HepG2 (cell line): ENCODE results near the gene MB. TPM values are rescaled to one million over a fixed set of nuclear protein-coding genes. Genes with fewer than 3 reads are reported as not detected.

Experiments used
- ATAC-seq: fragments of 200-7000 bp; cut with Tn5 transposase; 3 replicates; pipeline ENCODE4 v1.9.1; 2020; ENCODE audit warnings: mild to moderate bottlenecking, moderate library complexity
- BruUV-seq: library from RNA; stranded (reverse); fragments of 400-500 nt; replicated peaks from 2 replicates; lab custom pipeline; 2021; lab: Mats Ljungman, UMichigan
- CTCF ChIA-PET: fragments of 300-600 bp; formaldehyde crosslinking; extraction: SDS; loops from one replicate; lab custom pipeline; 2021; ENCODE audit warnings: low total read pairs, inconsistent platforms, low intra/inter-chr PET ratio; lab: Yijun Ruan, JAX
- POLR2A ChIA-PET: fragments of 350-600 bp; sonication (Branson Sonifier 250); formaldehyde crosslinking; loops from one replicate; lab custom pipeline; 2020; ENCODE audit warnings: antibody characterized with exemption, inconsistent platforms; lab: Yijun Ruan, JAX
- DNase-seq: peaks from one replicate; pipeline ENCODE4 v3.0.0-alpha.2; 2015; ENCODE audit warnings: low spot score
- FAIRE-seq: peaks from 3 replicates; lab custom pipeline; 2011; peaks lifted over from hg19 to GRCh38; lab: Jason Lieb, UNC
- H2AFZ ChIP-seq: one replicate; pipeline ENCODE4 v1.6.1; 2011; ENCODE audit warnings: low read length, inconsistent platforms
- H3K27ac ChIP-seq: fragments of 300-600 bp; 3 replicates; pipeline ENCODE4 v1.8.0; 2011; ENCODE audit warnings: mixed run types, mild to moderate bottlenecking, mixed read lengths, low read length, inconsistent platforms; ENCODE audit not compliant: insufficient read depth; ENCODE audit errors: extremely low read length
- H3K27me3 ChIP-seq, 2 experiments: fragments of 200-600 bp in 1 of 2; 2 replicates in 1 of 2; 3 replicates in 1 of 2; pipeline versions ENCODE4 v1.6.0 to v1.8.0; 2011; ENCODE audit warnings: low read length in 2 of 2, mild to moderate bottlenecking in 2 of 2, moderate library complexity in 2 of 2, inconsistent platforms in 1 of 2; ENCODE audit not compliant: insufficient read depth in 2 of 2, control insufficient read depth in 1 of 2
- H3K36me3 ChIP-seq, 2 experiments: fragments of 200-600 bp in 1 of 2; replicated peaks in 1 of 2; 2 replicates in 1 of 2; 3 replicates in 1 of 2; pipeline versions ENCODE4 v1.5.1 to v1.8.0; 2011; ENCODE audit warnings: low read length in 2 of 2, inconsistent platforms in 1 of 2; ENCODE audit not compliant: insufficient read depth in 2 of 2, control insufficient read depth in 1 of 2
- H3K4me1 ChIP-seq: 2 replicates; pipeline ENCODE4 v1.5.1; 2012; ENCODE audit warnings: low read length, inconsistent platforms; ENCODE audit not compliant: insufficient read depth
- H3K4me2 ChIP-seq: 2 replicates; pipeline ENCODE4 v1.6.0; 2011; ENCODE audit warnings: low read depth, low read length, inconsistent platforms
- H3K4me3 ChIP-seq, 3 experiments: fragments of 200-600 bp in 1 of 3; sonication (generic), shearing (Covaris generic) in 1 of 3; replicated peaks in 1 of 3; 2 replicates each; pipeline ENCODE4 v1.5.1; 2011 to 2016; ENCODE audit warnings: low read length in 3 of 3, inconsistent platforms in 2 of 3, low read depth in 2 of 3, mild to moderate bottlenecking in 2 of 3, control low read depth in 1 of 3, mixed read lengths in 1 of 3; ENCODE audit not compliant: insufficient read depth in 1 of 3
- H3K79me2 ChIP-seq: one replicate; pipeline ENCODE4 v1.6.1; 2011; ENCODE audit warnings: low read length, inconsistent platforms; ENCODE audit not compliant: insufficient read depth
- H3K9ac ChIP-seq: 2 replicates; pipeline ENCODE4 v1.6.0; 2011; ENCODE audit warnings: mild to moderate bottlenecking, low read depth, low read length, inconsistent platforms; ENCODE audit not compliant: insufficient read depth
- H3K9me3 ChIP-seq: 2 replicates; pipeline ENCODE4 v1.5.1; 2012; ENCODE audit warnings: mild to moderate bottlenecking, low read length
- H4K20me1 ChIP-seq: 2 replicates; pipeline ENCODE4 v1.6.0; 2011; ENCODE audit warnings: inconsistent platforms, mild to moderate bottlenecking, low read length, moderate library complexity; ENCODE audit not compliant: insufficient read depth
- EP300 ChIP-seq, 3 experiments: sonication (generic) in 1 of 3; formaldehyde crosslinking in 1 of 3; IDR thresholded peaks; 2 replicates each; pipeline versions ENCODE4 v1.5.1 to v1.6.1; 2011 to 2020; ENCODE audit warnings: low read depth in 2 of 3, low read length in 2 of 3, borderline replicate concordance in 1 of 3, improper control_type of control experiment in 1 of 3, mild to moderate bottlenecking in 1 of 3, missing genetic modification reagents in 1 of 3, moderate library complexity in 1 of 3
- GPBP1L1 ChIP-seq: sonication (generic); formaldehyde crosslinking; IDR thresholded peaks from 2 replicates; pipeline ENCODE4 v1.5.0; 2020; ENCODE audit warnings: mild to moderate bottlenecking, missing genetic modification reagents
- HINFP ChIP-seq: sonication (generic); formaldehyde crosslinking; IDR thresholded peaks from 2 replicates; pipeline ENCODE4 v1.4.0; 2020; ENCODE audit warnings: low read depth, mild to moderate bottlenecking, missing genetic modification reagents
- RFX1 ChIP-seq: fragments of 450-650 bp; IDR thresholded peaks from 2 replicates; pipeline ENCODE4 v1.6.1; 2017
- RFX5 ChIP-seq: IDR thresholded peaks from 2 replicates; pipeline ENCODE4 v1.6.1; 2011; ENCODE audit warnings: low read depth, low read length, improper control_type of control experiment
- ZMYM4 ChIP-seq: sonication (generic); formaldehyde crosslinking; IDR thresholded peaks from 2 replicates; pipeline ENCODE4 v1.8.1; 2023; ENCODE audit warnings: mild to moderate bottlenecking, missing genetic modification reagents
- ZNF451 ChIP-seq: sonication (generic); formaldehyde crosslinking; IDR thresholded peaks from 2 replicates; pipeline ENCODE4 v1.5.0; 2020; ENCODE audit warnings: mild to moderate bottlenecking, missing genetic modification reagents
- ZNF550 ChIP-seq: sonication (generic); formaldehyde crosslinking; IDR thresholded peaks from 2 replicates; pipeline ENCODE4 v1.4.0; 2020; ENCODE audit warnings: mild to moderate bottlenecking, missing genetic modification reagents, borderline replicate concordance
- ZNF816 ChIP-seq: sonication (generic); formaldehyde crosslinking; IDR thresholded peaks from 2 replicates; pipeline ENCODE4 v1.8.0; 2022; ENCODE audit warnings: missing genetic modification reagents, mild to moderate bottlenecking, borderline replicate concordance
- WGBS: methylation state at CpG from one replicate; pipeline ENCODE4 v1.1.6; 2017; ENCODE audit warnings: low lambda C conversion rate; 5-methylcytosine and 5-hydroxymethylcytosine counted together
- in situ Hi-C: cut with HindIII; loops from 2 replicates; pipeline ENCODE4 v1.10.0; 2017; ENCODE audit warnings: low pct_unique_long_range_greater_than_20kb; ENCODE audit not compliant: extremely low pct_ligation_motif_present
- intact Hi-C: fragments of 100-400 bp; cut with micrococcal nuclease; formaldehyde crosslinking; loops from one replicate; pipeline ENCODE4 v1.10.0; 2022; ENCODE audit not compliant: unreplicated experiment
- polyA plus RNA-seq, 8 experiments: library from polyadenylated mRNA; depleted of rRNA in 3 of 8; stranded (reverse) in 7 of 8; unstranded in 1 of 8; fragments of >200 nt; fragmentation: Illumina TruSeq in 4 of 8; extraction: Trizol in 4 of 8; gene quantifications; 2 replicates each; pipeline versions ENCODE4 v1.2.1 to v1.2.3, GENCODE V29; 2011 to 2016; ENCODE audit warnings: low read depth in 4 of 8, missing spikeins in 1 of 8, mixed read lengths in 1 of 8; ENCODE audit not compliant: insufficient read depth in 1 of 8
- total RNA-seq, 5 experiments: library from RNA; depleted of rRNA; stranded (reverse); fragments of >200 nt; fragmentation: Illumina TruSeq; extraction: Trizol; gene quantifications; 2 replicates each; pipeline ENCODE4 v1.2.3, GENCODE V29; 2016; ENCODE audit warnings: low read depth in 1 of 5
- TF ChIP-seq, protein P1 (sequence below), 2 experiments: sonication (generic) in 1 of 2; formaldehyde crosslinking in 1 of 2; IDR thresholded peaks; 2 replicates each; pipeline versions ENCODE4 v1.4.0 to v1.6.1; 2018 to 2020; ENCODE audit warnings: missing genetic modification reagents in 2 of 2, borderline replicate concordance in 1 of 2, low read depth in 1 of 2, mild to moderate bottlenecking in 1 of 2, missing biosample characterization in 1 of 2

Gene MB
- total and polyA plus RNA-seq, 2 of the 13 experiments (the other 11 are each of a cell fraction or from before 2014, with no cell fraction given): 0.07 TPM; not detected in 1

DNA sequence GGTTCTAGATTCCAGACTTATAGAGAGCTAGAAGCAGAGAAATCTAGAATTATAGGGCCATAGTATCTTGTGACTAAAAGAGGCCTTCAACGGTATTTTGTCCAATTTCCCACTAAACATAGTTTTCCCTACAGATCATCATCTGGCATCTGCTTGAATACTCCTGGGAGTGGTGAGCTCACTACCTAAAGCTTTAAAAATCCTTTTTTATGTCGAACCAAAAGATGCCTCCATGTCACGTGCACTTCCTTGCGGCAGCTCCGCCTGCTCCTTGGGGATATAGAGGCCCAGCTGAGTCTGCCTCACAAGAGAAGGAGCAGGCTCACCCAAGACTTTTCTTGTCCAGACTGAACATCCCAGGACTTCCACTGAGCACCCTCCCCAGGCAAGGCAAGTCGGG, 4.3 kb upstream of the MB start (continued):
- TF ChIP-seq GPBP1L1 (CRISPR knock-in tag) (no peak), ZMYM4 (CRISPR knock-in tag) (no peak), HINFP (CRISPR knock-in tag) (no peak), ZNF451 (CRISPR knock-in tag) (no peak)
- TF ChIP-seq, protein P1, sequence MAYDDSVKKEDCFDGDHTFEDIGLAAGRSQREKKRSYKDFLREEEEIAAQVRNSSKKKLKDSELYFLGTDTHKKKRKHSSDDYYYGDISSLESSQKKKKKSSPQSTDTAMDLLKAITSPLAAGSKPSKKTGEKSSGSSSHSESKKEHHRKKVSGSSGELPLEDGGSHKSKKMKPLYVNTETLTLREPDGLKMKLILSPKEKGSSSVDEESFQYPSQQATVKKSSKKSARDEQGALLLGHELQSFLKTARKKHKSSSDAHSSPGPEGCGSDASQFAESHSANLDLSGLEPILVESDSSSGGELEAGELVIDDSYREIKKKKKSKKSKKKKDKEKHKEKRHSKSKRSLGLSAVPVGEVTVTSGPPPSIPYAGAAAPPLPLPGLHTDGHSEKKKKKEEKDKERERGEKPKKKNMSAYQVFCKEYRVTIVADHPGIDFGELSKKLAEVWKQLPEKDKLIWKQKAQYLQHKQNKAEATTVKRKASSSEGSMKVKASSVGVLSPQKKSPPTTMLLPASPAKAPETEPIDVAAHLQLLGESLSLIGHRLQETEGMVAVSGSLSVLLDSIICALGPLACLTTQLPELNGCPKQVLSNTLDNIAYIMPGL (CRISPR knock-in tag; IDR thresholded peaks at IDR 0.05; ENCODE audit: borderline replicate concordance in 1 of 2, low read depth in 1 of 2): no peak

GRCh38 chr22:35620624-35621251, 3.6 kb upstream of the MB start:
- TF ChIP-seq EP300 (IDR thresholded peaks at IDR 0.05; ENCODE audit: low read depth in 2 of 2, low read length in 2 of 2) (no peak), EP300 (CRISPR knock-in tag; IDR thresholded peaks at IDR 0.05; ENCODE audit: borderline replicate concordance) (no peak), RFX5 (peak; percentile 57; the same call in 1 of the 2 replicates), ZNF816 (CRISPR knock-in tag) (no peak), RFX1 (peak; percentile 34; the same call in 1 of the 2 replicates), ZNF550 (CRISPR knock-in tag) (no peak)
- H3K4me3 ChIP-seq: no peak overlapping the region
- ChIA-PET POLR2A (interaction anchor here (1.7 kb wide), 1 partner anchor 9 kb away, joined by 5 read pairs; no protein-coding TSS in a partner anchor), CTCF (no interaction called here)
- no peaks in the 10 kb centered on the region for H4K20me1 ChIP-seq
- FAIRE-seq: no peak
- WGBS: 62% methylated on average over 5 of the region's 15 CpGs
- no peak overlapping the region for H3K9ac ChIP-seq
- H3K27me3 ChIP-seq: peaks cover 0 to 27% of the 10 kb centered on the region in 2 experiments; a peak in 2 of 5 replicates
- DNase-seq: no peak
- intact Hi-C loops: loop anchor here (5.0 kb wide), 1 partner anchor 188 kb away; no protein-coding TSS in a partner anchor
- no peak overlapping the region for H3K27ac ChIP-seq
- BruUV-seq: no TSS peak
- ATAC-seq: no peak
- H3K79me2 ChIP-seq: no peaks in the 10 kb centered on the region
- peaks cover 18% of the 10 kb centered on the region for H3K4me1 ChIP-seq
- no peak overlapping the region for H2AFZ ChIP-seq
- no peaks in the 10 kb centered on the region for H3K36me3 ChIP-seq
- in situ Hi-C loops: loop anchor here (10.0 kb wide), 1 partner anchor 56 kb away; no protein-coding TSS in a partner anchor
- no peaks in the 10 kb centered on the region for H3K9me3 ChIP-seq
- no peak overlapping the region for H3K4me2 ChIP-seq
